GM08714 (cell line): Measurements from ENCODE around the gene SPAG8.
A peak's percentile ranks its signal among the peaks of the same experiment; 100 is the strongest.

Source experiments
- H3K4me3 ChIP-seq: fragments of 200-500 bp; sonication (Bioruptor generic); 2 replicates; pipeline ENCODE4 v1.5.1; 2014; ENCODE audit warnings: mild to moderate bottlenecking, low read length, inconsistent platforms
- ZNF274 ChIP-seq: IDR thresholded peaks from 2 replicates; pipeline ENCODE4 v1.6.1; 2012; ENCODE audit warnings: mild to moderate bottlenecking, low read depth, low read length

SPAG8 gene, protein sequence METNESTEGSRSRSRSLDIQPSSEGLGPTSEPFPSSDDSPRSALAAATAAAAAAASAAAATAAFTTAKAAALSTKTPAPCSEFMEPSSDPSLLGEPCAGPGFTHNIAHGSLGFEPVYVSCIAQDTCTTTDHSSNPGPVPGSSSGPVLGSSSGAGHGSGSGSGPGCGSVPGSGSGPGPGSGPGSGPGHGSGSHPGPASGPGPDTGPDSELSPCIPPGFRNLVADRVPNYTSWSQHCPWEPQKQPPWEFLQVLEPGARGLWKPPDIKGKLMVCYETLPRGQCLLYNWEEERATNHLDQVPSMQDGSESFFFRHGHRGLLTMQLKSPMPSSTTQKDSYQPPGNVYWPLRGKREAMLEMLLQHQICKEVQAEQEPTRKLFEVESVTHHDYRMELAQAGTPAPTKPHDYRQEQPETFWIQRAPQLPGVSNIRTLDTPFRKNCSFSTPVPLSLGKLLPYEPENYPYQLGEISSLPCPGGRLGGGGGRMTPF

DNA sequence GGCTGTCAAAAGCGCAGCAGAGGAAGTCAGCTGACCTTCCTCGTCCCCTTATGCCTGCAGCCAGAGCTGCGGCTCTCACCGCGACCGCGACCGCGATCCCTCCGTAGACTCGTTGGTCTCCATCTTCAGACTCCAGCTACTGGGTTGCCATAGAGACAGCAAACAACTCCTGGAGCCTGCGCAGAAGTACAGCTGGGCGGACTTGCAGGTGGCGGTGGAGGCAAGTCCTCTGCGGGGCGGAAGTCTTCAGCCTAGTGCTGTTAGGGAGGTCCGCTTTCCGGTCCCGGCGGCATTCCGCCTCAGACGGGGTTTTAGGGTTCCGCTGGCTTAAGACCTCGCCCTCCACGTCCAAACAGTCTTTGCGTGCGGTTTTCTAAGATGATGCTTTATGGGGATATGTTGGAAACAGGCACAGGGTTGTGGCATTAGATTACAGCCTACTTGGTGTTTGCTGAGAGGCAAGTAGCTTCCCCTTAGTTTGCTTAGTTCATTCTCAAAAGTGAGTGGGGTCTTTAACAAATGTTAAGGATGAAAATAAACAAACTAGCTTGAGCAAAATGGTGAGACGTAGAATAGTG is at the start of gene SPAG8:
TSS of gene SPAG8 (minus strand) at position 238 of the 578 bp plus-strand sequence. CDS start at position 123, 115 bp downstream.
- TF ChIP-seq ZNF274 = no peak
- peak within 1 kb of the TSS; percentile 38; the same call in 1 of the 2 replicates for H3K4me3 ChIP-seq

DNA sequence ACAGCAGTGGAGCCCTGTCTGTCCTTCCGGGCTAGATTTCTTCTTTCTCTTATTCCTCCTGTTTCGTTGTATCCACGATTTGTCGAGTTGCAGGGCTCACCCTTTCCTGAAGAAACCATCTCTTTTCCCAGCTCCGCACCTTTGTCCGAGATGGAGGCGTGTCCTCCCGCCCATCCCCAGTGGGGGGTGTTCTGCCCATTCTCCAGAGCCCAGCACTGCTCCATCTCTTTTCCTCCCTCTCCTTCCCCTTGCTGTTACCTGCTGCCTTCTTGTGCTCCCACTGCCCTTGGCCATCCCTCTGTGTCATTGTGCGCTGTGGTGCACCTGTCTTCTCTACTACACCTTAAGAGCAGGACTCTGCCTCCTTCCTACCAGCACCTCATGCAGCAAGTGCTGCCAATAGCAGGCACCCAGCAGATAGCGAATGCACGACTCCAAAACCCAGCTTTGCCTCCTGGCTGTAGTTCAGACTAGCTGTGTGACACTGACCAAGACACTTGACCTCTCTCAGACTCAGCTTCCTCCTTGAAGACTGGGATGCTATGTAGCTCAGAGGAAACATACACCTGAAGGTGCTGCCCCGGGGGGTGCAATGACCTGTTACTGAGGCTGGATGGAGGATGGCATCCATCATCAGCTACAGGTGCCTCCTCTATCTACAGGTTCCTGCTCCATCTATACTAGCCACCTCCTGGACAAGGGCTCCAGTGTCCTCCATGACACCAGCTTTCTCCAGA is 49.3 kb upstream of the SPAG8 start:
- H3K4me3 ChIP-seq = no peak overlapping the region
- TF ChIP-seq ZNF274 = no peak

DNA sequence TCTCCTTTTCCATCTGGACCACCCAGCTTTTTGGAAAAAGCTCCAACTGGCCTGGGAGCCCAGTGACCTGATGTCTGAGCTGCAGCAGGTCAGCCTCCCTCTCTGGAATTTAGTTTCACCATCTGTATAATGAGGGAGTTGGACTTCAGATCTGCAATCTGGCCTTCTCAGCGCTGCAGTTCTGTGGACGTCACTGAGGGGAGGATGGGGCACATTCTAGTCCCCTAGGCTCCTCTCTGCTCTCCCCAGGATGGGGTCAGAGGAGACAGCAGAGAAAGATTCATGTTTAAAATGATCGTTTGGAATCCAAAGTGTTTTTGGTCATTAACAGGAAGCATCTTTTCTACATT is 47.9 kb upstream of the SPAG8 start:
- no peak for TF ChIP-seq ZNF274
- H3K4me3 ChIP-seq = no peak overlapping the region

DNA sequence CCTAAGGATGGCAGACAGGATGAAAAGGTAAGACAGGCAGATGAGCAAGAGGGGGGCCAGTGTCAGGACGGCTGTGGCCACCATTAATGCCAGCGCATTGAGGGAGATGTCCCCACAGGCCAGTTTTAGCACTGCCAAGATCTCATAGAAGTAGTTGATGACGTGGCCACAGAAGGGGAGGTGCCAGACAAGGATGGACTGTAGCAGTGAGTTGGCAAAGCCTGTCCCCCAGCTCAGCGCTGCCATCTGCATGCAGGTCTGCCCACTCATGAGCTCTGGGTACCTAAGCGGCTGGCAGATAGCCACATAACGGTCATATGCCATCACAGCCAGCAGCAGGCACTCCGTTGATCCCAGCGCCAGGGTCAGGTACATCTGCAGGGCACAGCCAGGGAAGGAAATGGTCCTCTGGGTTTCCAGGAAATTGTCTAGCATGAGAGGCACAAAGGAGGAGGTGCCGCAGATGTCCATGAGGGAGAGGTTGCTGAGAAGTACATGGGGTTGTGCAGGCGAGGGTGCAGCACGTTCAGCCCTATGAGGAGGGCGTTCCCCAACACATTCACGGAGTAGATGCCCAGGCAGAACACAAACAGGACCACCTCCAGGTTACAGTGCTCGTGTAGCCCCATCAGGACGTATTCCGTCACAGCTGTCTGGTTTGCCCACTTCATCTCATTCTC is 47.4 kb upstream of the SPAG8 start:
- no peak overlapping the region for H3K4me3 ChIP-seq
- TF ChIP-seq ZNF274 = no peak

DNA sequence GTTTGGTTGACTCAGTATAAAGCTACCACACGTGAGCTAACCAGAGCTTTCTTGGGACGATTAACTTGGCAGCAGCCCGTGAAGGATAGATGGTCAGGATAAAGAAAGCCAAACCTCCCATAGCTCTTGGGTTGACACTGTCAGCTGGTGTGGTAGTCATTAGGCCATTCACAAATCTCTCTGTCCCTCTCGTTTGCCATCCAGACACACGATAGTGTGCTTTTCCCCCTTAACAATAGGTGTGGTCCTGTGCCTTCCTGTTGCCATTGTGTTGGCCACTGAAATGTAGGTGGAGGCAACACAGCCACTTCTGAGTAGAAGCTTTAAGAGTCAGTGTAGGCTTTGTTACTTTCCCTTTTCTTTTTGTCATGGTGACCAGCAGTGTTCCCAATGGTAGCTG is 46.4 kb upstream of the SPAG8 start:
- no peak for TF ChIP-seq ZNF274

DNA sequence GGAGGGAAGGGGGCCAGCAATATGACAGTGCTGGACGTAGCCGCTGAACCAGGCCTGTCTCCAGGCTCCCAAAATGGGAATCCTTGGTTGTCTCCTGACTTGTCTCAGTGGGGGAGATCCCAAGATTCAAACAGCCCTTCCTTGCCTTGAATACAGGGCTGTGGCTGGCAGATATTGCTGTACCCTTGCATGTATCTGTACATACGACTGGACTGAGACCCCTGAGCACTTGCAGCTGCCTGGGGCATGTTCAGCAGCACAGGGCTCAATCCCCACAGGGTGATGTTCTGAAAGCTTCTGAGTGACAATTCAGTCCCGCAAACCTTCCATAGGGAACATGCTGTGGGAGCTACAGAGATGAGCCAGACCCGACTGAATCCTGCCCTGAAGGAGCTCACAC is 44.8 kb upstream of the SPAG8 start:
- H3K4me3 ChIP-seq = no peak overlapping the region
- no peak for TF ChIP-seq ZNF274

More for the DNA sequence above, 46.4 kb upstream of the SPAG8 start:
- no peak overlapping the region for H3K4me3 ChIP-seq

DNA sequence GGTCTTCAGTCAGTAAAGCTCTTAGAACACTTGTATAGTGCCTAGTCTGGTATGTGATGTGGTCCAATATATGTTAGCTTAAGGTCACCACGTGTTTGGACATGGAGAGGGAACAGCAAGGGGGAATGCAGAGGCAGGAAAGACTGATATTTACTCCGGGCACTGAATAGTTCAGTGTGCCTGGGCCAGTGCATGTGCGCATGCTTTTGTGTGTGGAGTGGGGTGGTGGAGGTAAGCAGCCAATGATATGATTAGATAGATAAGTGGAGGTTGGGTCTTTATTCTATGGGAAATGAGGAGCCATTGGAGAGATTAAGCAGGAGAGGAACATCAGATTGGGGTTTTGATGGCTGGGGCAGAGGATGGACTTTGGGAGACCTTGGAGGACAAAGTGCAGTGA is 44.1 kb upstream of the SPAG8 start:
- no peak for TF ChIP-seq ZNF274
- no peak overlapping the region for H3K4me3 ChIP-seq

DNA sequence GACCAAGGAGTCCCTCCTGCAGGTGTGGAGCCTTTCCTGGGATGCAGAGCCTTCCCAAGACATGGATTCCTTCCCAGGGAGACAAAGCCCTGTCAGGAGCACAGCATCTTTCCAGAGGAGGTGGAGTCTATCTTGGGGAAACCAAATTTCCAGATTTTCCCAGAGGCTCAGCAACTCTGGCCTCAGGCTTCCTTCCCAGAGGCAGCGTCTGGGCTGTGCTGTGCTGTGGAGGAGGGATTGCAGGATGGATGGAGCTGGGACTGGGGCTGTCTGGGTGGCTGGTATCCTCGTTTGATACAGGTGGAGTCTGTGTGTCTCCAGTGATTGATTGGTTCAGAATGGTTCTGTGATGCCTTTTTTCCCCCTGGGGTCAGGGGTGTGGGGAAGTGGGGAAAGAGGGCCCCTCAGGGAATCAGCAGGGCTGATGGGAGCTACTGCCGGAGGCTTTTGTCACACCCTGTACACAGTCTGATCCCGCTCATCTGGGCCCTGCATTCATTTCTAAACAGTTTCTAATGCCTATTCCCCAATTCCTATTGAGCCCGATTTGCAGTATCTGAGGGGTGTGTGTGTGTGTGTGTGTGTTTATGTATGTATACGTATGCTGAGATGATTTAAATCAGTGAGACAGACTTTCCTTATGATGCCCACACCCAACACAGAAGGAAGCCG is 42.2 kb upstream of the SPAG8 start:
- TF ChIP-seq ZNF274 = no peak
- H3K4me3 ChIP-seq = no peak overlapping the region

DNA sequence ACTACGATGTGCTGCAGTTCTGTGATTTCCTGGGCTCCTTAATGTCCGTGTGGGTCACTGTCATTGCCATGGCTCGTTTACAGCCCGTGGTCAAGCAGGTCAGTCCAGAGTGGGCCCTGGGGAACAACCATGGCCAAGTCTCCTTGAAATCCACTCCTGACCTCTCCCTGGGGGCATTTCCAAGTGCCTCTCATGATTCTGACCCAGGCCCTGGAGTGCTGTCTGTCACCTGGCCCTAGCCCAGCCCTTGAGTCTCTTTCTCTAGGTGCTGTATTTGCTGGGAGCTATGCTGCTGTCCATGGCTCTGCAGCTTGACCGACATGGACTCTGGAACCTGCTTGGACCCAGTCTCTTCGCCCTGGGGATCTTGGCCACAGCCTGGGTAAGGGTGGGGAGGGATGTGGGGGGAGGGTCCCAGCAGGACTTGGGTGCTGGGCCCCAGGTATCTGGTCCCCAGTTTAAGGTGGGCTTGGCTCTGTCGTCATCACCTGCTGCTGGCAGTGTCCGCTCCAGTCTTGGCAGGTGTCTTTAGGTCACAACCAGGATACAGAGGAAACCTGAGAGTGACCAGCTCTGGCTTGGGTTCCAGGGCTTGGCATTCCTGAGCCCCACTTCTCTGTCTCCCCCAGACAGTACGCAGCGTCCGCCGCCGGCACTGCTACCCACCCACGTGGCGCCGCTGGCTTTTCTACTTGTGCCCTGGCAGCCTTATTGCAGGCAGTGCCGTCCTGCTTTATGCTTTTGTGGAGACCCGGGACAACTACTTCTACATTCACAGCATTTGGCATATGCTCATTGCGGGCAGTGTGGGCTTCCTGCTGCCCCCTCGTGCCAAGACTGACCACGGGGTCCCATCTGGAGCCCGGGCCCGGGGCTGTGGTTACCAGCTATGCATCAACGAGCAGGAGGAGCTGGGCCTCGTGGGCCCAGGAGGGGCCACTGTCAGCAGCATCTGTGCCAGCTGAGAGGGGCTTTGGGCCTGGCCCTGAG is 41.1 kb upstream of the SPAG8 start:
- no peak for TF ChIP-seq ZNF274
- H3K4me3 ChIP-seq = no peak overlapping the region

DNA sequence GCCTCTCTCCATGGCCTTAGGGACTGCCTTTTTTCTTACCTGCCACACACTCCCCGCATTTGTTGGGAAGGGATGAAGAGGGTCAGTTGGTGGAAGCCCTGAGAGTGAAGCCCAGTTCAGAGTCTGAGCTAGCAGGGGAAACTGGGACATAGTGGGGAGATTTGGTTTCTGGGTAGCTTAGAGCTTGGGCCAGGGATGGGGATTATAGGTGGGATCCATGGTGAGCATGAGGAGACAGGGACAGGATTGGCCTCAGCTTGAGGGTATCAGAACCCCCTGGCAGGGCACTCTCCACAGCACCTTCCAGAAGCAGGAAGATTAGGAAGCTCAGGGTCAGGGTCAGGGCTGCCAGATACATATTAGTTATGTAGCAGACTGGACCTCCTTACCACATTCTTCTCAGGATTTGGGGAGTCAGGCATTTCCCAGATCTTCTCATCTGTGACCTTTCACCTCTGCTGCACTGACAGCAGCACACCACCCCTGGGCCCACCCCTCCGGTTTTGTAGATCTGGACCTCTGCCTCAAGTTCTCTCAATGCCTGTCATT is 40.3 kb upstream of the SPAG8 start:
- TF ChIP-seq ZNF274 = no peak
- no peak overlapping the region for H3K4me3 ChIP-seq

DNA sequence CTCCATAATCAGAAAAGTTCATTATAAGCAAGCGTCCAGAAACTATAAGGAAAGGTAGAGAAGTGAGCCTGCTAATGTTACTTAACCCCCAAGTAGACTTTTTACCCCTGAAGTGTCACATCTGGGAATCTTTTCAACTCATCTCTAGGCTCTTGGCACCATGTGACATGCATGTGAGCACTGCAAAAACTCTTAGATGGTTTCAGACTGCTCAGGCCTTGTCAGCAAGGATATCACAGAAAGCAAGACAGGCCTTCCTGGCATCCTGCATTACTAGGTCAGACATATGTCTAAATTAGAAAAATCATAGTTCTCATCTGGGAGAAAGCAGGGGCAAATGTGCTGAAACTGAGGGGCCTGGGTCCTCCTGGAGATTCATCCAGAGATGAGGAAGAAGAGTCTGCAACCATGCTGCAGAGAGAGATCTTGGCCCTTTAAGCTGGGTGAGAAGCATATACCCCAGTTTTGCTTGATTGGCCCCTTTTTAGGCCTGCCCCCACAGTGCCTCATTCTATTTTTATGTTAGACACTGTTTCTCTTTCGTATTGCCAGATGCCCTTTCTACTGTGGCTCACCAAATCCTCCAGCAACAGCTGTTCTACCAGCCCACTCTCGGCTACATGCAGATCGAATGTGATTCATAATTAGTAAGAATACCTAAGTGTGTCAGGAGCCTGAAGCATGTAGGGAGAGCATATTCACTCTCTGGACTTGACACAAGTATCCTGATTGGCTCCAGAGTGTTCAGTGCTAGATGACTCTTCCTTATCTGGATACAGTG is 35.9 kb upstream of the SPAG8 start:
- TF ChIP-seq ZNF274 = no peak
- peak overlapping the region; percentile 38; the same call in 1 of the 2 replicates for H3K4me3 ChIP-seq
